Gastrocnemius medialis (tissue), 4 donors: Measurements from ENCODE around the gene BIRC2.

ENCODE experiments used
- POLR2A ChIP-seq, 2 donors: fragments of 450-650 bp; IDR thresholded peaks; one replicate each; pipeline ENCODE4 v1.6.1; 2017; ENCODE audit warnings: antibody characterized with exemption in 2 of 2, mild to moderate bottlenecking in 2 of 2, moderate library complexity in 2 of 2
- TF ChIP-seq, protein P1 (sequence below), 5 experiments: fragments of 450-650 bp in 3 of 5; fragments of 200-600 bp in 2 of 5; sonication (generic) in 2 of 5; IDR thresholded peaks in 4 of 5; conservative IDR thresholded peaks in 1 of 5; 1 replicate in 4 of 5; 2 replicates in 1 of 5; pipeline ENCODE4 v1.5.1; 2016 to 2019; ENCODE audit warnings: antibody characterized with exemption in 5 of 5, mild to moderate bottlenecking in 3 of 5, moderate library complexity in 3 of 5

DNA sequence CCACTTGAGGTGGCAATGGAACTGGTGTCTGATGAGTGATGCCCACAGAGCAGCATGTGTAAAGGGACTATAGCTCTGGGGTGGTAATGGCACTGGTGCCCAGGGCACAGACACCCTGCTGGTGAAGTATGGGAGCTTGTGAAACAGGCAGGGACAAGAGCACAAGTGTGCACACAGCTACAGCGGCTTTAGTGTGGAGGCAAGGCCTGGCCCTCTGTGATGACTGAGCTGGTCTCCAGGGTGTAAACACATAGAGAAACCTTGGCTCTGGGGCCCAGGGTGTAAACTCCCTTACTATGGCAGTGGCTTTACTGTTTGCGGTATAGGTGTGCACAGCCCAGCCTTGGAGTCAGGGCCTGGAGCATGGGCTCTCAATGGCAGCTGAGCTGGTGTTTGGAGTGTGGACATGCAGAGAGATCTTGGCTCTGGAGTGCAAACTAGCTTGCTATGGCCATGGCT lies 46.3 kb downstream of the BIRC2 start:
- TF ChIP-seq, protein P1, sequence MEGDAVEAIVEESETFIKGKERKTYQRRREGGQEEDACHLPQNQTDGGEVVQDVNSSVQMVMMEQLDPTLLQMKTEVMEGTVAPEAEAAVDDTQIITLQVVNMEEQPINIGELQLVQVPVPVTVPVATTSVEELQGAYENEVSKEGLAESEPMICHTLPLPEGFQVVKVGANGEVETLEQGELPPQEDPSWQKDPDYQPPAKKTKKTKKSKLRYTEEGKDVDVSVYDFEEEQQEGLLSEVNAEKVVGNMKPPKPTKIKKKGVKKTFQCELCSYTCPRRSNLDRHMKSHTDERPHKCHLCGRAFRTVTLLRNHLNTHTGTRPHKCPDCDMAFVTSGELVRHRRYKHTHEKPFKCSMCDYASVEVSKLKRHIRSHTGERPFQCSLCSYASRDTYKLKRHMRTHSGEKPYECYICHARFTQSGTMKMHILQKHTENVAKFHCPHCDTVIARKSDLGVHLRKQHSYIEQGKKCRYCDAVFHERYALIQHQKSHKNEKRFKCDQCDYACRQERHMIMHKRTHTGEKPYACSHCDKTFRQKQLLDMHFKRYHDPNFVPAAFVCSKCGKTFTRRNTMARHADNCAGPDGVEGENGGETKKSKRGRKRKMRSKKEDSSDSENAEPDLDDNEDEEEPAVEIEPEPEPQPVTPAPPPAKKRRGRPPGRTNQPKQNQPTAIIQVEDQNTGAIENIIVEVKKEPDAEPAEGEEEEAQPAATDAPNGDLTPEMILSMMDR (IDR thresholded peaks at IDR 0.05 in 4 of 5, conservative IDR thresholded peaks at IDR 0.05 in 1 of 5) = no peak
- TF ChIP-seq POLR2A (IDR thresholded peaks at IDR 0.05) = no peak
